ENCODE data around the gene RPUSD4.
A peak's percentile ranks its signal among the peaks of the same experiment; 100 is the strongest.

The RPUSD4 gene

GRCh38 chr11:126246636-126247035 lies 35.2 kb upstream of the RPUSD4 start:
- no peak for TF ChIP-seq CTCF (IDR thresholded peaks at IDR 0.05; ENCODE audit: control insufficient read depth, extremely low read depth, insufficient read depth)
- DNase-seq (ENCODE audit: low read depth): no peak
- H3K4me3 ChIP-seq (ENCODE audit: low read depth, low read length): no peak overlapping the region

- no peak for TF ChIP-seq CTCF (IDR thresholded peaks at IDR 0.05; ENCODE audit: control insufficient read depth, extremely low read depth, insufficient read depth)
- H3K4me3 ChIP-seq (ENCODE audit: low read depth, low read length): no peak overlapping the region
- no peak for DNase-seq (ENCODE audit: low read depth)
Measured at GRCh38 chr11:126233391-126233790, 21.9 kb upstream of the RPUSD4 start.

- TF ChIP-seq CTCF (IDR thresholded peaks at IDR 0.05; ENCODE audit: control insufficient read depth, extremely low read depth, insufficient read depth): no peak
- no peak overlapping the region for H3K4me3 ChIP-seq (ENCODE audit: low read depth, low read length)
- DNase-seq (ENCODE audit: low read depth): no peak
Measured at GRCh38 chr11:126232683-126233082, 21.2 kb upstream of the RPUSD4 start.

GRCh38 chr11:126231725-126232459 lies 20.4 kb upstream of the RPUSD4 start:
- no peak for TF ChIP-seq CTCF (IDR thresholded peaks at IDR 0.05; ENCODE audit: control insufficient read depth, extremely low read depth, insufficient read depth)
- no peak overlapping the region for H3K4me3 ChIP-seq (ENCODE audit: low read depth, low read length)
- DNase-seq (ENCODE audit: low read depth): peak; percentile 99

- no peak overlapping the region for H3K4me3 ChIP-seq (ENCODE audit: low read depth, low read length)
- no peak for TF ChIP-seq CTCF (IDR thresholded peaks at IDR 0.05; ENCODE audit: control insufficient read depth, extremely low read depth, insufficient read depth)
- DNase-seq (ENCODE audit: low read depth): no peak
Measured at GRCh38 chr11:126229858-126230540, 18.5 kb upstream of the RPUSD4 start.

- H3K4me3 ChIP-seq (ENCODE audit: low read depth, low read length): no peak overlapping the region
- TF ChIP-seq CTCF (IDR thresholded peaks at IDR 0.05; ENCODE audit: control insufficient read depth, extremely low read depth, insufficient read depth): no peak
- no peak for DNase-seq (ENCODE audit: low read depth)
Measured at GRCh38 chr11:126226334-126227084, 15.1 kb upstream of the RPUSD4 start.
